ENCODE results near the gene IDUA.
"Not testable (repeated sequence)": the region's sequence is repeated elsewhere in the genome, so short reads cannot be mapped to it uniquely, and the experiment has no call there.

IDUA gene

DNA sequence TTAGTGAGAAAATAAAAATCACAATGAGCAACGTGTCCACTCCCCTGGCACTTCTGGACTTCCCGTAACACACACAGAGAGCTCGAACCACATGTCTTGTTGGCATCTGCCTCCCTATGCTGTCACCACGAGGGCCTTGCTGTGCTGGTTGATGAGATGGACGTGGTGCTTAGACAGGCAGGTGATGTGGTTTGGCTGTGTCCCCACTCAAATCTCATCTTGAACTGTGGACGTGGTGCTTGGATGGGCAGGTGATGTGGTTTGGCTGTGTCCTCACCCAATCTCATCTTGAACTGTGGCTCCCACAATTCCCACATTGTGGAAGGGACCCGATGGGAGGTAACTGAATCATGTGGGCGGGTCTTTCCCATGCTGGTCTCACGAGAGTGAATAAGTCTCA is 64.6 kb downstream of the IDUA start:
- no peak for DNase-seq
- Histone ChIP-seq H3K27ac (no peak overlapping the region), H3K4me3 (ENCODE audit: low read depth, low read length) (no peak overlapping the region), H3K36me3 (no peaks in the 10 kb centered on the region), H3K9me3 (ENCODE audit: severe bottlenecking) (no peaks in the 10 kb centered on the region), H3K27me3 (ENCODE audit: insufficient read depth, low read depth, severe bottlenecking) (peaks cover 25% of the 10 kb centered on the region)
- TF ChIP-seq, protein P1, sequence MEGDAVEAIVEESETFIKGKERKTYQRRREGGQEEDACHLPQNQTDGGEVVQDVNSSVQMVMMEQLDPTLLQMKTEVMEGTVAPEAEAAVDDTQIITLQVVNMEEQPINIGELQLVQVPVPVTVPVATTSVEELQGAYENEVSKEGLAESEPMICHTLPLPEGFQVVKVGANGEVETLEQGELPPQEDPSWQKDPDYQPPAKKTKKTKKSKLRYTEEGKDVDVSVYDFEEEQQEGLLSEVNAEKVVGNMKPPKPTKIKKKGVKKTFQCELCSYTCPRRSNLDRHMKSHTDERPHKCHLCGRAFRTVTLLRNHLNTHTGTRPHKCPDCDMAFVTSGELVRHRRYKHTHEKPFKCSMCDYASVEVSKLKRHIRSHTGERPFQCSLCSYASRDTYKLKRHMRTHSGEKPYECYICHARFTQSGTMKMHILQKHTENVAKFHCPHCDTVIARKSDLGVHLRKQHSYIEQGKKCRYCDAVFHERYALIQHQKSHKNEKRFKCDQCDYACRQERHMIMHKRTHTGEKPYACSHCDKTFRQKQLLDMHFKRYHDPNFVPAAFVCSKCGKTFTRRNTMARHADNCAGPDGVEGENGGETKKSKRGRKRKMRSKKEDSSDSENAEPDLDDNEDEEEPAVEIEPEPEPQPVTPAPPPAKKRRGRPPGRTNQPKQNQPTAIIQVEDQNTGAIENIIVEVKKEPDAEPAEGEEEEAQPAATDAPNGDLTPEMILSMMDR (IDR thresholded peaks at IDR 0.05; ENCODE audit: low read depth, low read length), result no peak

DNA sequence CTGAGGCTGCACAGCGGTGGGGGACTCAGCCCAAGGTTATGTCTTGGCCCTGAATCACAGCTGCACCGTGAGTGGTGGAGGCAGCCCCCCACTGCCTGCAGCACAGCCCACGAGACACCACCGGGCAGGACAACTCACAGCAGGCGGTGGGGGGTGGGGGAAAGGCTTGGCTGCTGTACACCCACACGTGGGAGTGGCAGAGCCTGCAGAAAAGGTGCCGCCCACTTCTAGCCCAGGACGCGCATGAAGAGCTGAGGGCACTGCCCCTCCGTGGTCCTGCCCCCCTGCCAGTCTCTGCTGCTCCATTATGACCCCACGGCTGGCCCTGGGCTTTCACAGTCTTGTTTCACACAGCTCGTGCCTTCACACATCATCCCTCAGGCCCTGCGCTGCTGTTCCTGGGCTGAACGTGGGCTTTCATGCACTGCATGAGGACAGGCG is 65.4 kb downstream of the IDUA start:
- H3K27ac ChIP-seq, result no peak overlapping the region
- DNase-seq, result peak; percentile 12
- TF ChIP-seq, protein P1 (IDR thresholded peaks at IDR 0.05; ENCODE audit: low read depth, low read length), result no peak
- no peaks in the 10 kb centered on the region for H3K9me3 ChIP-seq (ENCODE audit: severe bottlenecking)
- H3K36me3 ChIP-seq, result no peaks in the 10 kb centered on the region
- no peak overlapping the region for H3K4me3 ChIP-seq (ENCODE audit: low read depth, low read length)
- peaks cover 20% of the 10 kb centered on the region for H3K27me3 ChIP-seq (ENCODE audit: insufficient read depth, low read depth, severe bottlenecking)

DNA sequence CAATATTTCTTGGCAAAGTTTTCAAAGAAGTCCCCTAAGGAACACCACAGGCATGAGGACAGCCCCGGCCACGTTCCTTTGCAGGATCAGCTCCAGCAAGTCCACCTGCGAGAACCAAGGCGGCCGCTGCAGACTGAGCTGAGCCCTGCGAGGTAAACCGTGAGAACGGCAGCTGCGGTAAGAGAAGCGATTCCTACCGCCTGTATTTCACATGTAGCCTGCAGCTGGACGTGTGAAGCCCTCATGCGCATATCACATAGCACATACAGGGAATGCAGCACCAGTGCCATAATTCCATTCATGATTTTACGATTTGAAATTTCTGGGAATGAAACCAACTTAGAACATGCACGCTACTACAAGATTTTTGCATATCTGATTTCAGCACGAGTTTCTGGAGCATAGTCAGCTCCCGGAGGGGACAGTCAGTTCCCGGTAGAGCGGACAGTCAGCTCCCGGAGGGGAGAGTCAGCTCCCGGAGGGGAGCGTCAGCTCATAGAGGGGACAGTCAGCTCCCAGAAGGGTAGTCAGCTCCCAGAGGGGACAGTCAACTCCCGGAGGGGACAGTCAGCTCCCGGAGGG is 66.3 kb downstream of the IDUA start:
- Histone ChIP-seq H3K9me3 (ENCODE audit: severe bottlenecking) (no peaks in the 10 kb centered on the region), H3K36me3 (no peaks in the 10 kb centered on the region), H3K27me3 (ENCODE audit: insufficient read depth, low read depth, severe bottlenecking) (peaks cover 19% of the 10 kb centered on the region), H3K27ac (no peak overlapping the region), H3K4me3 (ENCODE audit: low read depth, low read length) (no peak overlapping the region)
- no peak for DNase-seq
- TF ChIP-seq, protein P1 (IDR thresholded peaks at IDR 0.05; ENCODE audit: low read depth, low read length), result no peak

DNA sequence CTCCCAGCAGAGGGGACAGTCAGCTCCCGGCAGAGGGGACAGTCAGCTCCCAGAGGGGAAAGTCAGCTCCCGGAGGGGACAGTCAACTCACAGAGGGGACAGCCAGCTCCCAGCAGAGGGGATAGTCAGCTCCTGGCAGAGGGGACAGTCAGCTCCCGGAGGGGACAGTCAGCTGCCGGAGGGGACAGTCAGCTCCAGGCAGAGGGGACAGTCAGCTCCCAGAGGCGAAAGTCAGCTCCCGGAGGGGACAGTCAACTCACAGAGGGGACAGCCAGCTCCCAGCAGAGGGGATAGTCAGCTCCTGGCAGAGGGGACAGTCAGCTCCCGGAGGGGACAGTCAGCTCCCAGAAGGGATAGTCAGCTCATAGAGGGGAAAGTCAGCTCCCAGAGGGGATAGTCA is 67.0 kb downstream of the IDUA start:
- H3K4me3 ChIP-seq (ENCODE audit: low read depth, low read length); DNase-seq; H3K36me3 ChIP-seq; H3K27ac ChIP-seq; H3K9me3 ChIP-seq (ENCODE audit: severe bottlenecking): not testable (repeated sequence)
- H3K27me3 ChIP-seq (ENCODE audit: insufficient read depth, low read depth, severe bottlenecking), result peaks cover 19% of the 10 kb centered on the region
